Upper lobe of left lung (tissue), 6 donors: Measurements from ENCODE around the gene ACTR1A. TPM values are rescaled to one million over a fixed set of nuclear protein-coding genes. Genes with fewer than 3 reads are reported as not detected.

ENCODE experiments used
- ATAC-seq, 2 donors: fragments of 200-7000 bp; cut with Tn5 transposase; one replicate each; pipeline ENCODE4 v1.9.1; 2022; ENCODE audit warnings: mild to moderate bottlenecking in 2 of 2, moderate library complexity in 2 of 2; ENCODE audit not compliant: low FRiP score in 2 of 2
- DNase-seq, 2 donors: peaks; one replicate each; pipeline ENCODE4 v3.0.0-alpha.2; 2019 to 2020
- H3K27ac ChIP-seq, 4 donors: fragments of 200-600 bp; sonication (generic); one replicate each; pipeline ENCODE4 v1.5.1; 2016 to 2019
- H3K27me3 ChIP-seq, 4 donors: fragments of 200-600 bp; sonication (generic); one replicate each; pipeline ENCODE4 v1.5.1; 2017 to 2019
- H3K36me3 ChIP-seq, 4 donors: fragments of 200-600 bp; sonication (generic); one replicate each; pipeline ENCODE4 v1.5.1; 2016 to 2019
- H3K4me1 ChIP-seq, 4 donors: fragments of 200-600 bp; sonication (generic); one replicate each; pipeline ENCODE4 v1.5.1; 2018 to 2019
- H3K4me3 ChIP-seq, 4 donors: fragments of 200-600 bp; sonication (generic); one replicate each; pipeline ENCODE4 v1.5.1; 2017 to 2019; ENCODE audit warnings: mild to moderate bottlenecking in 2 of 4, moderate library complexity in 1 of 4
- H3K9me3 ChIP-seq, 4 donors: fragments of 200-600 bp; sonication (generic); one replicate each; pipeline ENCODE4 v1.5.1; 2018 to 2019
- EP300 ChIP-seq, 4 donors: sonication (generic); formaldehyde crosslinking; IDR thresholded peaks; one replicate each; pipeline ENCODE4 v1.5.1; 2017; ENCODE audit warnings: antibody characterized with exemption in 4 of 4, control low read depth in 2 of 4
- POLR2A ChIP-seq, 4 donors: fragments of 450-650 bp; IDR thresholded peaks; one replicate each; pipeline ENCODE4 v1.5.1; 2016 to 2017; ENCODE audit warnings: antibody characterized with exemption in 4 of 4, mild to moderate bottlenecking in 2 of 4
- POLR2AphosphoS5 ChIP-seq, 2 donors: sonication (generic); formaldehyde crosslinking; IDR thresholded peaks; one replicate each; pipeline ENCODE4 v1.5.1; 2017; ENCODE audit warnings: antibody characterized with exemption in 2 of 2
- WGBS, 2 donors: methylation state at CpG; one replicate each; pipeline ENCODE4 v1.1.5; 2017 to 2018; 5-methylcytosine and 5-hydroxymethylcytosine counted together
- total RNA-seq, 6 donors: library from RNA; depleted of rRNA in 4 of 6; stranded (reverse); fragments of >200 nt in 4 of 6; gene quantifications; one replicate each; pipeline versions ENCODE4 v1.1.0 to v1.2.1, GENCODE V29; 2016 to 2021
- TF ChIP-seq, protein P1 (sequence below), 6 experiments: fragments of 450-650 bp in 4 of 6; fragments of 200-600 bp in 2 of 6; sonication (generic) in 2 of 6; IDR thresholded peaks; one replicate each; pipeline ENCODE4 v1.5.1; 2016 to 2019; ENCODE audit warnings: antibody characterized with exemption in 6 of 6
- donor health status: DM: no; HTN: no; CAD: no; lungs with moderate emphysema.
- donor health status: DM: no; HTN: yes; CAD: no; lungs with severe emphysema.

ACTR1A gene
- total RNA-seq, 6 donors from 2014 or later: 54.5 to 126 (median 93.2) TPM

DNA sequence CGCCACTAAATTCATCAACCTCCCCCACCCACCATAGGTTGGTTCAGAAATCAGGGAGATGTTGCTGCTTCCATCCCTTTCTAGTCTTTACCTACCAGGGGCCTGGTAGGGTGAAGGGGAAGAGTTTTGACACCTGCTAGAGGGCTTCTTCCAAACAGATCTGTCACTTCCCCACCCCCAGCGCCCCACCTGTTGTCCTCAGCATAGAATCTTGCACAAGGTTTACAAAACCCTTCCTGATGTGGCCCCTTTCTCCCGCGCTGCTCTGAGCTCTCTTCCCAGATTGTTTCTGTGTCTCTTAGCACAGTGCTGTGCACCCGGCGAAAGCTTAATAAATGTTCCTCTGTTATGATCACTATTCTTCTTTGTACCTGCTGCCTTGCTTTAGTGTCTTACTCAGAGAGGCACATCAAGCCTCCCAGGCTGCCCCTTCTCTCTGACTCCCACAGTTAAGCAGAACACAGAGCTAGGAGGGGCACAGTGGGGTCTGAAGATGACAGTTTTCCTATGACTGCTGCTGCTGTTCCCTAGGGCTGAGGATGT is 39.9 kb downstream of the ACTR1A start:
- ATAC-seq: no peak
- DNase-seq: no peak
- peak overlapping the region in 2 of 4 donors; percentile 70 to 72 for H3K4me3 ChIP-seq
- H3K27me3 ChIP-seq: no peaks in the 10 kb centered on the region
- TF ChIP-seq POLR2AphosphoS5 (IDR thresholded peaks at IDR 0.05): no peak
- no peak for TF ChIP-seq POLR2A (IDR thresholded peaks at IDR 0.05)
- TF ChIP-seq EP300 (IDR thresholded peaks at IDR 0.05): no peak
- TF ChIP-seq, protein P1, sequence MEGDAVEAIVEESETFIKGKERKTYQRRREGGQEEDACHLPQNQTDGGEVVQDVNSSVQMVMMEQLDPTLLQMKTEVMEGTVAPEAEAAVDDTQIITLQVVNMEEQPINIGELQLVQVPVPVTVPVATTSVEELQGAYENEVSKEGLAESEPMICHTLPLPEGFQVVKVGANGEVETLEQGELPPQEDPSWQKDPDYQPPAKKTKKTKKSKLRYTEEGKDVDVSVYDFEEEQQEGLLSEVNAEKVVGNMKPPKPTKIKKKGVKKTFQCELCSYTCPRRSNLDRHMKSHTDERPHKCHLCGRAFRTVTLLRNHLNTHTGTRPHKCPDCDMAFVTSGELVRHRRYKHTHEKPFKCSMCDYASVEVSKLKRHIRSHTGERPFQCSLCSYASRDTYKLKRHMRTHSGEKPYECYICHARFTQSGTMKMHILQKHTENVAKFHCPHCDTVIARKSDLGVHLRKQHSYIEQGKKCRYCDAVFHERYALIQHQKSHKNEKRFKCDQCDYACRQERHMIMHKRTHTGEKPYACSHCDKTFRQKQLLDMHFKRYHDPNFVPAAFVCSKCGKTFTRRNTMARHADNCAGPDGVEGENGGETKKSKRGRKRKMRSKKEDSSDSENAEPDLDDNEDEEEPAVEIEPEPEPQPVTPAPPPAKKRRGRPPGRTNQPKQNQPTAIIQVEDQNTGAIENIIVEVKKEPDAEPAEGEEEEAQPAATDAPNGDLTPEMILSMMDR (IDR thresholded peaks at IDR 0.05): no peak
- peaks cover 21 to 27% (median 23%) of the 10 kb centered on the region in 4 donors for H3K4me1 ChIP-seq
- H3K9me3 ChIP-seq: no peaks in the 10 kb centered on the region
- no peaks in the 10 kb centered on the region for H3K36me3 ChIP-seq
- 59 to 74% methylated on average over 6 of the region's 6 CpGs for WGBS, 2 donors
- H3K27ac ChIP-seq: peak overlapping the region in 2 of 4 donors; percentile 63 to 83

DNA sequence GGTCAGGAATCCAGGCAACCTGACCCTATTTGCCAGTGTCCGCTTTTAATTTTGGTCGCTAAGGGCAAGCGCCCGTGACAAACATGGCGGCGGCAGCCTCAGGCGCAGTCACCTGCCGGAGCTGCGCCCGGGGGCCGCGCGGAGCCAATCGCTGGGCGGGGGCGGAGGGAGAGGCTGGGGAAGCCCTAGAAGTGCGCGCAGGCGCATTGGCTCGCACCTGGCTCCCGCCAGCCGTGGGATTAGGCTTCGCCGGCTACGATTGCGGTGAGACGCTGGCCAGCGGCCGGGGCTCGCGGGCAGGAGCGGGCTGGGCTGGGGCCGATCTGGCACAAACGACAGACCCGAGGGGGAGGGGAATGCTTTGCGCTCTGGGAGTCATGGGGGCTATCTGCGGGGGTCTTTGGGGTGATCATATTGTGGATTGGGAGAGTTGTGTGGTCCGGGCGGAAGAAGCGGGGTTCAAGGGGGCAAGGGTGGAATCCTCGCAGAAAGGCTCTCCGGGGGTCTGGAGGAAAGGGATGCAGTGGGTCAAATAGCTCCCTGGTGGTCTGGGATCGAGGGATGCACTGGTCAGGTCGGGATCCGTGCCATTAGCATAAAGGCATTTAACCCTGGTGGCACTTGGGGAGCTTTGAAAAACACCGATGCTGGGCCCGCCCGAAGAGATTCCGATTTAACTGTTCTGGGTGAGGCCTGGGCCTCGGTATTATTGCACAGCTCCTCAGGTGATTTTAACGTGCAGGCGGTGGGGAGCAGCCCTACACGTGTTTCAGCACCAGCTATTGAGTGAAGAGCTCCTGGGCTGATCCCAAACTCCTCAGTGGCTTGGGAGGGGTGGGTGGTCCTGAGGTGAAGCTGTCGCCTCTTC is 41.1 kb downstream of the ACTR1A start:
- Histone ChIP-seq H3K27me3 (no peaks in the 10 kb centered on the region), H3K4me3 (peak overlapping the region; percentile 45 to 72 (median 61)), H3K27ac (peak overlapping the region; percentile 27 to 87 (median 78)), H3K9me3 (no peaks in the 10 kb centered on the region), H3K4me1 (peaks cover 21 to 32% (median 28%) of the 10 kb centered on the region in 4 donors), H3K36me3 (no peaks in the 10 kb centered on the region)
- TF ChIP-seq, protein P1 (IDR thresholded peaks at IDR 0.05): no peak
- TF ChIP-seq EP300 (IDR thresholded peaks at IDR 0.05) (no peak), POLR2A (IDR thresholded peaks at IDR 0.05) (peak in 2 of 4 donors; percentile 48 to 88), POLR2AphosphoS5 (IDR thresholded peaks at IDR 0.05) (peak; percentile 61)
- peak; percentile 94 to 95 for ATAC-seq
- WGBS, 2 donors: 4 to 12% methylated on average over 20 to 53 of the region's 54 CpGs
- DNase-seq: peak; percentile 97 to 99

DNA sequence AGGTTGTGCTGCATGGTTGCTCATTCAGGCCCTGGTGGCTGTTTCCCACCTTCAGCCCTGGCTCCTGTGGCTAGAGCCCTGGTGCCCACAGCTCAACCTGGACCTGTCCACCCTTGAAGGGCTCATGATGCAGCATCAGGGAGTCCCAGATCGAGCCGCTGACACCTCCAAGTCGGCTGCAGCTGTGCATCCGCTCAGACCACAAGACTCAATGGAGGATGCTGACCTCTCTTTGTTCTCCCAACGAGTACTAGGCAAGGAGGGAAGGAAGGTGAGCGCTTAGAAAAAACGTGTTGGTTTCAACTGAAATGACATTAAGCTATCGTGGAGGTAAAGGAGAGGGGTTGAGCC is 41.7 kb downstream of the ACTR1A start:
- Histone ChIP-seq H3K4me3 (peak overlapping the region; percentile 45 to 72 (median 61)), H3K36me3 (no peaks in the 10 kb centered on the region), H3K4me1 (peaks cover 21 to 36% (median 32%) of the 10 kb centered on the region in 4 donors), H3K9me3 (no peaks in the 10 kb centered on the region), H3K27ac (peak overlapping the region in 3 of 4 donors; percentile 74 to 87 (median 83)), H3K27me3 (no peaks in the 10 kb centered on the region)
- no peak for DNase-seq
- no peak for ATAC-seq
- 28 to 32% methylated on average over 8 of the region's 8 CpGs for WGBS, 2 donors
- TF ChIP-seq POLR2A (IDR thresholded peaks at IDR 0.05) (no peak), POLR2AphosphoS5 (IDR thresholded peaks at IDR 0.05) (no peak), EP300 (IDR thresholded peaks at IDR 0.05) (no peak)
- TF ChIP-seq, protein P1 (IDR thresholded peaks at IDR 0.05): no peak

DNA sequence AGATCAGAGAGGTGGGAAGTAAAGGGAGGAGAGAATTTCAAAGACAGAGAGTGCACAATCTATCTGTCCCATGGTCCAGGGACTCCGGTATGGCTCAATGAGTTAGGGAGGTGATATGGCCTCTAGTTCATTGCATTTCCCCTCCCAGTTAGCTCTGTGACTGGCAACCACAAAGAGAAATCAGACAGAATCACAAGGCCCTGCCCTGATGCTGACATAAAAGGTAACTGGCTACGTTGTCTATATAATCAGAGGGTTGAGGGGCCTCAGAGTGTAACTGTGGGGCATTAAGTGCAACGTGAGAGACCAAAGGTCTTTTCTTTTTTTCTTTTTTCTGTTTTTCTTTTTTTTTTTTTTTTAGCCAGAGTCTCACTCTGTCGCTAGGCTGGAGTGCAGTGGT is 43.9 kb downstream of the ACTR1A start:
- TF ChIP-seq, protein P1 (IDR thresholded peaks at IDR 0.05): no peak
- TF ChIP-seq EP300 (IDR thresholded peaks at IDR 0.05): no peak
- TF ChIP-seq POLR2AphosphoS5 (IDR thresholded peaks at IDR 0.05): no peak
- no peak for TF ChIP-seq POLR2A (IDR thresholded peaks at IDR 0.05)
- no peaks in the 10 kb centered on the region for H3K27me3 ChIP-seq
- H3K4me1 ChIP-seq: peaks cover 29 to 54% (median 45%) of the 10 kb centered on the region in 4 donors
- H3K9me3 ChIP-seq: no peaks in the 10 kb centered on the region
- WGBS, 2 donors: 75 to 76% methylated on average over 4 of the region's 4 CpGs
- H3K4me3 ChIP-seq: no peak overlapping the region
- H3K27ac ChIP-seq: no peak overlapping the region
- ATAC-seq (no peak), DNase-seq (no peak)
- no peaks in the 10 kb centered on the region for H3K36me3 ChIP-seq
